AG04449 (cell line): ENCODE results near the gene PRTN3.
"Not testable (repeated sequence)": the region's sequence is repeated elsewhere in the genome, so short reads cannot be mapped to it uniquely, and the experiment has no call there.

Experiments
- CTCF ChIA-PET: fragments of 350-600 bp; formaldehyde crosslinking; extraction: SDS; loops from one replicate; lab custom pipeline; 2021; ENCODE audit warnings: antibody characterized with exemption; lab: Yijun Ruan, JAX
- POLR2A ChIA-PET: fragments of 400-600, 350-600 bp; formaldehyde crosslinking; extraction: SDS; loops from one replicate; lab custom pipeline; 2020; ENCODE audit warnings: antibody characterized with exemption, inconsistent platforms; lab: Yijun Ruan, JAX
- DNase-seq: peaks from one replicate; pipeline ENCODE4 v3.0.0-alpha.2; 2010; ENCODE audit warnings: low read depth, low spot score
- H3K4me3 ChIP-seq: 2 replicates; pipeline ENCODE4 v1.5.1; 2011; ENCODE audit warnings: low read depth, mild to moderate bottlenecking, control low read depth, low read length
- CTCF ChIP-seq: IDR thresholded peaks from one replicate; pipeline ENCODE4 v1.5.1; 2011; ENCODE audit warnings: mild to moderate bottlenecking, moderate library complexity, low read length, control low read depth, inconsistent platforms; ENCODE audit not compliant: insufficient read depth; ENCODE audit errors: missing control alignments

PRTN3 gene

GRCh38 chr19:831407-832369 is 9.1 kb upstream of the PRTN3 start:
- H3K4me3 ChIP-seq, result no peak overlapping the region
- CTCF ChIA-PET, result interaction anchor here (0.9 to 1.5 kb wide), 3 partner anchors 19 to 58 kb away, joined by 3 to 4 read pairs (median 4); no protein-coding TSS in a partner anchor
- no peak for DNase-seq
- POLR2A ChIA-PET, result no interaction called here
- TF ChIP-seq CTCF, result no peak

GRCh38 chr19:834216-834615 is 6.6 kb upstream of the PRTN3 start:
- POLR2A ChIA-PET, result no interaction called here
- no peak overlapping the region for H3K4me3 ChIP-seq
- DNase-seq, result no peak
- CTCF ChIA-PET, result no interaction called here
- TF ChIP-seq CTCF, result no peak

DNA sequence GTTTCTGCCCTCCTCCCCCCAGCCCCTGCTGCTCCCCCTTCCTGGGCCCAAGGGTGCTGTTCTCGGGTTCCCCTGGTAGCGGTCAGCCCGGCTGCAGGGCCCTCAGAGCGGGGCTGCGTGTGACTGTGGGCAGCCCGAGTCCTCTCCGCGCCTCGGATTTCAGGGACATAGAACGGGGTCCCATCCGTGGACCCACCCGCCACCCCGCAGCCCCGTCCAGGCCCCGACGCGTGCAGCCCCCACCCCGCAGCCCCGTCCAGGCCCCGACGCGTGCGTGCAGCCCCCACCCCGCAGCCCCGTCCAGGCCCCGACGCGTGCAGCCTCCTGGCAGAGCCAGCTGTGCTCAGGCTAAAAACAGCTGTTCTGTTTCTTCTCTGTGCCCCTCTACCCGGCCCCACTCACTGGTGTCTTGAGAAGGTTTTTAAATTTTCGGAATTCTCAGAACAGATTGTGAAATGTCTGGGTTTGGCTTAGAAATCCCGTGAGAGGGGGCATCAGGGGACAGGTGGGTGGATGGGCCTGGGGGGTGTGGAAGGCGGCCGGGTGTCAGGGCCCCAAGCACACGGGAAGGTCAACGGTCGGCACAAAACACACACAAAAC is 5.5 kb upstream of the PRTN3 start:
- DNase-seq, result no peak
- POLR2A ChIA-PET, result no interaction called here
- H3K4me3 ChIP-seq, result no peak overlapping the region
- CTCF ChIA-PET, result no interaction called here
- TF ChIP-seq CTCF, result no peak

DNA sequence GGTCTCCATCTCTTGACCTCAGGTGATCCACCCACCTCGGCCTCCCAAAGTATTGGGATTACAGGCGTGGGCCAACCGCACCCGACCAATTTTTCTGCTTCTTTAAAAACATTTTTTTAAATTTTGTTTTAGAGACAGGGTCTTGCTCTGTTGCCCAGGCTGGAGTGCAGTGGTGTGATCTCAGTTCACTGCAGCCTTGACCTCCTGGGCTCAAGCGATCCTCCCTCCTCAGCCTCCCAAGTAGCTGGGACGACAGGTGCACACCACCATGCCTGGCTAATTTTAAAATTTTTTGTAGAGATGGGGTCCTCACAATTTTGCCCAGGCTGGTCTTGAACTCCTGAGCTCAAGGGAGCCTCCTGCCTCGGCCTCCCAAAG is 2.0 kb downstream of the PRTN3 start:
- DNase-seq, H3K4me3 ChIP-seq, POLR2A ChIA-PET: not testable (repeated sequence)
- CTCF ChIA-PET, result interaction anchor here (1.4 kb wide), 1 partner anchor 14 kb away, joined by 4 read pairs; no protein-coding TSS in a partner anchor

DNA sequence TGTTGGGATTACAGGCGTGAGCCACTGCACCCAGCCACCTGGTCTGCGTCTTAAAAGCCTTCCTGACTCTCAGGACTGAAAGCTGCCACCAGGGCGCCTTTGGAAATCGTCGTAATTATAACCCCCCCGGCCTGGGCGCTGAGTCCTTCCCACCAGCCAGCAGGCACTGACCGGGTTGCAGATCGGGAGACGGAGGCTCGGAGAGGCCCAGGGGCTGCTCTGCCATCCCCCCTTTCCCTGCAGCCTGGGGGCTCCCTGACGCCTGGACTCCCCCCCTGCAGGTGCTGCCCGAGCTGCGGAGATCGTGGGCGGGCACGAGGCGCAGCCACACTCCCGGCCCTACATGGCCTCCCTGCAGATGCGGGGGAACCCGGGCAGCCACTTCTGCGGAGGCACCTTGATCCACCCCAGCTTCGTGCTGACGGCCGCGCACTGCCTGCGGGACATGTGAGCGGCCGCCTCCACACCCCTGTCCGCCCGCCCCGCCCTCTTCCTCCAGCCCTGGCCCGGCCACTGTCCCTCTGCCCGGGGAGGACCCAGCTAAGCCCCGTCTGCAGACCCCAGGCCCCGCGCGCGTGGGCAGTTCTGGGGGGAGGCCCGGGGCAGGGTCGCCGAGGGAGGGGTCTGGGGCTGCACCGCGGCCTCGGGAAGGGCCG is 2.5 kb downstream of the PRTN3 start:
- DNase-seq, result no peak
- CTCF ChIA-PET, result interaction anchor here (1.4 kb wide), 1 partner anchor 13 kb away, joined by 4 read pairs; no protein-coding TSS in a partner anchor
- TF ChIP-seq CTCF, result no peak
- POLR2A ChIA-PET, result no interaction called here
- H3K4me3 ChIP-seq, result no peak overlapping the region

DNA sequence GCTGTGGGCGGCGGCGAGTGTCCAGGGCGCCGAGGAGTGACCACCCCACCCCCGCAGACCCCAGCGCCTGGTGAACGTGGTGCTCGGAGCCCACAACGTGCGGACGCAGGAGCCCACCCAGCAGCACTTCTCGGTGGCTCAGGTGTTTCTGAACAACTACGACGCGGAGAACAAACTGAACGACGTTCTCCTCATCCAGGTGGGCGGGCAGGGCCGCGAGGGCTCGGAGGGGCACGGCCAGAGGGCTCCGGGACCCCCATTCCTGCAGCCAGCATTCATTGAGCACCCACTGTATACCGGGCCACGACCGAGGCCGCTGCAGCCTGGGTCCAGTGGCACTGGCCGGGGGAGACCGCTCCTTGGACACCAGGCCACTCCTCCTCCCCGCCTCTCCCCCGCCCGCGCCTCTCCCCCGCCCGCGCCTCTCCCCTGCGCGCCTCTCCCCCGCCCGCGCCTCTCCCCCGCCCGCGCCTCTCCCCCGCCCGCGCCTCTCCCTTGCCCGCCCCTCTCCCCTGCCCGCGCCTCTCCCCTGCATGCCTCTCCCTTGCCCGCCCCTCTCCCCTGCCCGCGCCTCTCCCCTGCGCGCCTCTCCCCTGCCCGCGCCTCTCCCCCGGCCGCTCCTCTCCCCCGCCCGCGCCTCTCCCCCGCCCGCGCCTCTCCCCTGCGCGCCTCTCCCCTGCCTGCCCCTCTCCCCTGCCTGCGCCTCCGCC is 3.2 kb downstream of the PRTN3 start:
- H3K4me3 ChIP-seq, result no peak overlapping the region

More for the DNA sequence above, 3.2 kb downstream of the PRTN3 start:
- no peak for DNase-seq
- ChIA-PET POLR2A (no interaction called here), CTCF (no interaction called here)
- TF ChIP-seq CTCF, result no peak
